Epithelial cell of esophagus (primary cell): Measurements from ENCODE around the gene MAGI2.

Source experiments
- DNase-seq: peaks from one replicate; pipeline ENCODE4 v3.0.0; 2010; ENCODE audit warnings: low read depth
- H3K4me3 ChIP-seq: 2 replicates; pipeline ENCODE4 v1.5.1; 2011; ENCODE audit warnings: mild to moderate bottlenecking, low read length, control low read depth
- CTCF ChIP-seq: IDR thresholded peaks from 2 replicates; pipeline ENCODE4 v1.5.1; 2011; ENCODE audit warnings: low read depth, mild to moderate bottlenecking, low read length, control low read depth, inconsistent platforms; ENCODE audit not compliant: insufficient read depth; ENCODE audit errors: missing control alignments

The MAGI2 gene

GRCh38 chr7:79175374-79175773, 278.1 kb downstream of the MAGI2 start:
- no peak for TF ChIP-seq CTCF
- no peak for DNase-seq
- no peak overlapping the region for H3K4me3 ChIP-seq

- DNase-seq: no peak
- H3K4me3 ChIP-seq: no peak overlapping the region
- TF ChIP-seq CTCF: no peak
These were observed 288.2 kb downstream of the MAGI2 start for GRCh38 chr7:79165225-79165624.

GRCh38 chr7:79159040-79159664, 294.3 kb downstream of the MAGI2 start:
- H3K4me3 ChIP-seq: no peak overlapping the region
- DNase-seq: no peak
- no peak for TF ChIP-seq CTCF

GRCh38 chr7:79157281-79157680, 296.2 kb downstream of the MAGI2 start:
- DNase-seq: peak; percentile 23
- TF ChIP-seq CTCF: no peak
- no peak overlapping the region for H3K4me3 ChIP-seq

GRCh38 chr7:79149831-79150230, 303.6 kb downstream of the MAGI2 start:
- H3K4me3 ChIP-seq: no peak overlapping the region

GRCh38 chr7:79142706-79143105, 310.8 kb downstream of the MAGI2 start:
- no peak overlapping the region for H3K4me3 ChIP-seq
- no peak for TF ChIP-seq CTCF

More at GRCh38 chr7:79149831-79150230, 303.6 kb downstream of the MAGI2 start:
- TF ChIP-seq CTCF: no peak
- DNase-seq: no peak

GRCh38 chr7:79141252-79141651, 312.2 kb downstream of the MAGI2 start:
- no peak for TF ChIP-seq CTCF
- no peak for DNase-seq
- no peak overlapping the region for H3K4me3 ChIP-seq

More at GRCh38 chr7:79142706-79143105, 310.8 kb downstream of the MAGI2 start:
- DNase-seq: no peak
